Effector memory CD4-positive, alpha-beta T cell (primary cell): ENCODE data around the gene HIBADH.
"Not testable (repeated sequence)": the region's sequence is repeated elsewhere in the genome, so short reads cannot be mapped to it uniquely, and the experiment has no call there.

Source experiments
- DNase-seq, 3 donors: peaks; one replicate each; pipeline ENCODE4 v3.0.0-alpha.2; 2020
- H3K27ac ChIP-seq: 2 replicates; pipeline ENCODE4 v1.7.0; 2013; ENCODE audit warnings: mild to moderate bottlenecking, low read length, moderate library complexity; ENCODE audit not compliant: insufficient read depth, poor library complexity, severe bottlenecking
- H3K27me3 ChIP-seq: replicated peaks from 2 replicates; pipeline ENCODE4 v1.7.0; 2013; ENCODE audit warnings: mild to moderate bottlenecking, low read length; ENCODE audit not compliant: insufficient read depth, control insufficient read depth, poor library complexity, severe bottlenecking
- H3K36me3 ChIP-seq: 2 replicates; pipeline ENCODE4 v1.7.0; 2013; ENCODE audit warnings: mild to moderate bottlenecking, low read length, moderate library complexity; ENCODE audit not compliant: control insufficient read depth, insufficient read depth
- H3K4me1 ChIP-seq: 2 replicates; pipeline ENCODE4 v1.7.0; 2013; ENCODE audit warnings: low read length, mild to moderate bottlenecking; ENCODE audit not compliant: control insufficient read depth, insufficient read depth, poor library complexity, severe bottlenecking
- H3K4me3 ChIP-seq: 2 replicates; pipeline ENCODE4 v1.7.0; 2013; ENCODE audit warnings: low read length, low read depth, mild to moderate bottlenecking; ENCODE audit not compliant: insufficient read depth, poor library complexity, severe bottlenecking
- H3K9me3 ChIP-seq: 2 replicates; pipeline ENCODE4 v1.7.0; 2013; ENCODE audit warnings: mild to moderate bottlenecking, low read length, moderate library complexity; ENCODE audit not compliant: control insufficient read depth

HIBADH gene

DNA sequence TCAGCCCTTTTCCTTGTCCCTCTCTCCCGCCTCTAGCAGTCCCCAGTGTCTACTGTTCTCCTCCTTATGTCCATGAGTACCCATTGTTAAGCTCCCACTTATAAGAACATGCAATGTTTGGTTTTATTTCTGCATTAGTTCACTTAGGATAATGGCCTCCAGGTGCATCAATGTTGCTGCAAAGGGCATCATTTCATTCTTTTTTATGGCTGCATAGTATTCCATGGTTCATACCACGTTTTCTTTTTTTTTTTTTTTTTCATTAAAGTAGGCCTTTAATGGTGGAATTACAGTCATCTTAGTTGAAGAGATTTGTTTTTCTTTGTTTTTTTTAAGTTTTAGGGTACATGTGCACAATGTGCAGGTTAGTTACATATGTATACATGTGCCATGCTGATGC, 160.8 kb downstream of the HIBADH start:
- H3K36me3 ChIP-seq, H3K27me3 ChIP-seq, H3K9me3 ChIP-seq, H3K4me1 ChIP-seq, H3K4me3 ChIP-seq, H3K27ac ChIP-seq, DNase-seq: not testable (repeated sequence)

- H3K36me3 ChIP-seq: no peaks in the 10 kb centered on the region
- H3K4me3 ChIP-seq: no peak overlapping the region
- H3K27me3 ChIP-seq: no peaks in the 10 kb centered on the region
- H3K27ac ChIP-seq: no peak overlapping the region
- no peaks in the 10 kb centered on the region for H3K4me1 ChIP-seq
- DNase-seq: no peak
- H3K9me3 ChIP-seq: no peaks in the 10 kb centered on the region
Observed at GRCh38 chr7:27501001-27501400, 161.7 kb downstream of the HIBADH start.

DNA sequence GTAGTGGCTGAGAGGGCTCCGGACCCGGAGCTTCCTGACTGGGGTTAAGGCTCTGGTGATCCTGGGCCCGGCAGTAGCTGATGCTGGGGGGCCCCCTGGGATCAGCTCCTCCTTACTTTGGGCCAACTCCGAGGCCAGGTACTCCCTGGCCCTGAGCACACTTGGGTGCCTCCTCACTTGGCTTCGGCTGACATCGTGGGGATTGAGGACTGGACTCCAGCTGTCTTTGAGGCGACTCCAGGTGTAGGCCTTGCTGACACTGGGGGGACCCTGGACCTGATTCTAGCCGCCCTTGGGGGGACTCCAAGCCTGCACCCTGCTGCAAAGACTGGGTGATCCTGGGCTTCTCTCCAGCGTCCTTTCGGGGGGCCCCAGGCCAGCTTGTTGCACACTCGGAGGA, 170.5 kb downstream of the HIBADH start:
- no peak overlapping the region for H3K4me3 ChIP-seq
- H3K27me3 ChIP-seq: no peaks in the 10 kb centered on the region
- no peaks in the 10 kb centered on the region for H3K9me3 ChIP-seq
- no peak overlapping the region for H3K27ac ChIP-seq
- no peaks in the 10 kb centered on the region for H3K36me3 ChIP-seq
- no peak for DNase-seq
- H3K4me1 ChIP-seq: no peaks in the 10 kb centered on the region

DNA sequence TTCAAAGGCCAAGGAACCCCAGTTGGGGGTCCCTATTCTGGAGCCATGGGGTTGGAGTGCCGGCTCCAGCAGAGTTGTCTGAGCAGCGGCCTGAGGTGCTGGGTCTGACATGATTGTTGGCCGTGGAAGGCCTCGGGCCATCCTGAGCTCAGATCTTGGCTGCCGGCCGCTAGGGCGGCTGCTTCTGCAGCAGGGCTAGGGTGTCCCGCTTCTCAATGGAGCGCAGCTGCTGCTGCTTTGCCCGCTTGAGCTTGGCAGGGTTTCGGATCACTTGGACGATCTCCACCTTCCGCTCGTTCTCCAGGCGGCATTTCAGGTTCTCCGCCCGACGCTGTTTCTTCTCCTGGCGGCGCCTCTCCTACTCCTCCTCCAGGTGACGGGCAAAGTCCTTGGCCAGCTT, 171.1 kb downstream of the HIBADH start:
- H3K27ac ChIP-seq: no peak overlapping the region
- DNase-seq: no peak
- no peaks in the 10 kb centered on the region for H3K4me1 ChIP-seq
- no peaks in the 10 kb centered on the region for H3K9me3 ChIP-seq
- H3K27me3 ChIP-seq: no peaks in the 10 kb centered on the region
- H3K4me3 ChIP-seq: no peak overlapping the region
- H3K36me3 ChIP-seq: no peaks in the 10 kb centered on the region

DNA sequence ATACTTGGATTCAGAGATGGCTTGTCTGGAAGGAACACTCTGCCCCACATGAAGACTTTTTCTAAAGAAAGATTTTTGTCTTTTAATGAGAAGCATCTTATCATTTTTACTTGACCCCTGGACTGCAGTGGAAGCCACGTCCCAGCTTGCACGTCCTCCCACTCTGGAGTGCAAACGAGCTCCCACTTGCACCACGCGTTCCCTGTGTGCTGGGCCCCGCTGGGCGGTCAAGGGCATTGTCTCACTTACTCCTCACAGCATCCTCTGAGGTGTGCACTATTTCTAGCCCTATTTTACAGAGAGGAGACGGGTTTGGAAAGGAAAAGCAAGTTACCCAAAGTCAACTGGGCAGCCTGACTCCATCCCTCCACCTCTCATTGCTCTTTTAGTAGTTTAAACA, 175.2 kb downstream of the HIBADH start:
- H3K27ac ChIP-seq: no peak overlapping the region
- no peaks in the 10 kb centered on the region for H3K4me1 ChIP-seq
- no peaks in the 10 kb centered on the region for H3K36me3 ChIP-seq
- H3K27me3 ChIP-seq: no peaks in the 10 kb centered on the region
- DNase-seq: no peak
- H3K4me3 ChIP-seq: no peak overlapping the region
- no peaks in the 10 kb centered on the region for H3K9me3 ChIP-seq

DNA sequence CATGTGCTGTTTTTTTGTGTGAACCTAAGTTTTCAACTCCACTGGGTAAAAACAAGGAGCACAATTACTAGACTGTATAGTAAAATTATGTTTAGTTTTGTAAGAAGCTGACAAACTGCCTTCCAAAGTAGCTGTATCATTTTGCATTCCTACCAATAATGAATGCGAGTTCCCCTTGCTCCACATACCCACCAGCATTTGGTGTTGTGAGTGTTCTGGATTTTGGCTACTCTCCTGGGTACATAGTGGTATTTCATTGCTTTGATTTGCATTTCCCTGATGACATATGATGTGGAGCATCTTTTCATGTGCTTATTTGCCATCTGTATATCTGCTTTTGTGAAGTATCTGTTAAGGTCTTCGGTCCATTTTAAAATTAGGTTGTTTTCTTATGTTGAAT, 178.2 kb downstream of the HIBADH start:
- no peaks in the 10 kb centered on the region for H3K9me3 ChIP-seq
- H3K36me3 ChIP-seq: no peaks in the 10 kb centered on the region
- H3K4me1 ChIP-seq: no peaks in the 10 kb centered on the region
- no peaks in the 10 kb centered on the region for H3K27me3 ChIP-seq
- no peak overlapping the region for H3K27ac ChIP-seq
- DNase-seq: no peak
- H3K4me3 ChIP-seq: no peak overlapping the region

DNA sequence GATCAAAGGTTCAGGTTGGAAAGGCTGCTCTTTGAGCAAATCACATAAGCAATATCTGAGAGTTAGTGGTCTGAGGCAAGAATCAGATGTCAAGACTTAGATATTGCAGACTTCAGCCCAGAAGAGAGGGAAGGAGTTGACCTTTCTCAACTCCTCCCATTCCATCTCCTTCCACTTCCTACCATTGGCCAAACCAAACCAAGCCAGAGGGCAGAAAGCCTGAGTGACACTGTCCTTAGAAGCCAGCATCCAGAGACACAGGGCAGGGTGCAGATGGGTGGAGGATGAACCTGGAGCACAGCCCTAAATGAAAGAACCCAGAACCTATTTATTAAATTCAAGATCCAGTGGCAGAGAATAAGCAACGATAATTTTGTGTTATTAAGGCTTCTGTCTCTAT, 180.5 kb downstream of the HIBADH start:
- H3K4me3 ChIP-seq: no peak overlapping the region
- no peaks in the 10 kb centered on the region for H3K36me3 ChIP-seq
- H3K27me3 ChIP-seq: no peaks in the 10 kb centered on the region
- no peak for DNase-seq
- H3K27ac ChIP-seq: no peak overlapping the region
- H3K9me3 ChIP-seq: no peaks in the 10 kb centered on the region
- no peaks in the 10 kb centered on the region for H3K4me1 ChIP-seq

DNA sequence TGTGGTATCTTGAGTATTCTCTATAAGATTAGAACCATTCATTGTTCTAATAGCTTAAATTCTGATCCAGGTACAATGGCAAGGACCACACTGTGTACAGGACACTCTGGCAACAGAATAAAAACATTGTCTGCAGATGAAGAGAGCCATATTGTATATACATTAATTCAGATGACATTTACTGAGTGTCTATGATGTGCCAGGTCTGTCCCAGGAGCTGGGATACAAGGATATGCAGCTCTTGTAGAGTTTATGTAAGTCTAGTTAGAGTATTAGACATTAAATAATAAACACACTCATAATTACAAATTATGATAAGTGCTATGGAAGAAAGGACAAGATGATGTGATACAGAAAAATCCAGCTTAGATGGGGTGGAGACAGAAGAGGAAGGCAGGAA, 184.1 kb downstream of the HIBADH start:
- H3K27me3 ChIP-seq: no peaks in the 10 kb centered on the region
- no peak for DNase-seq
- no peaks in the 10 kb centered on the region for H3K36me3 ChIP-seq
- no peak overlapping the region for H3K4me3 ChIP-seq
- no peaks in the 10 kb centered on the region for H3K4me1 ChIP-seq
- H3K9me3 ChIP-seq: no peaks in the 10 kb centered on the region
- no peak overlapping the region for H3K27ac ChIP-seq

DNA sequence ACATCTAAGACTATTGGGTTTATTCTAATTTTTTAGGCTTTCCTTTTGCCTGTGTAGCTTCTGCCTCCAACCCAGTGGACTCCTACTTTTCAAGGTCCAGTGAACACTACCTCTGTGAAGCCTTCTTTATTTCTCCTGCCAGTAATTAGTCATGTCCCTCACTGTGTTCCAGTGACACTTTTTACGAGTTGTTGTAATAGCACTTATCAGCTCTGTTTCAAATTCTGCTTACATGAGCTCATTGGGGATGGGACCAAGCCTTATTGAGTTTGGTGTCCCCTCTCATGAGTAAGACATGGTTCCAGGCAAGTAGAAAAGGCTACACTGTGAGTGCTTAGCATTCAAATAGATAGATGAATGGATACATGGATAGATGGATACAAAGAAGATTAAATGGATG, 184.6 kb downstream of the HIBADH start:
- Histone ChIP-seq H3K9me3 (no peaks in the 10 kb centered on the region), H3K36me3 (no peaks in the 10 kb centered on the region), H3K27me3 (no peaks in the 10 kb centered on the region), H3K4me1 (no peaks in the 10 kb centered on the region), H3K4me3 (no peak overlapping the region), H3K27ac (no peak overlapping the region)
- DNase-seq: no peak

GRCh38 chr7:27476493-27476892, 186.2 kb downstream of the HIBADH start:
- Histone ChIP-seq H3K9me3 (no peaks in the 10 kb centered on the region), H3K27ac (no peak overlapping the region), H3K36me3 (no peaks in the 10 kb centered on the region), H3K4me1 (no peaks in the 10 kb centered on the region), H3K27me3 (no peaks in the 10 kb centered on the region), H3K4me3 (no peak overlapping the region)
- DNase-seq: no peak
